HEK293 (cell line): ENCODE results near the gene GRB10.

Experiments used
- CTCF ChIA-PET: fragments of 350-600 bp; formaldehyde crosslinking; extraction: SDS; loops from one replicate; lab custom pipeline; 2021; ENCODE audit warnings: antibody characterized with exemption; lab: Yijun Ruan, JAX
- POLR2A ChIA-PET: fragments of 300-600 bp; formaldehyde crosslinking; extraction: SDS; loops from one replicate; lab custom pipeline; 2020; ENCODE audit warnings: antibody characterized with exemption, inconsistent platforms; lab: Yijun Ruan, JAX
- H3K27ac ChIP-seq: fragments of 200-500 bp; sonication (Bioruptor generic); 2 replicates; pipeline ENCODE4 v1.5.1; 2014; ENCODE audit warnings: low read depth, low read length, control low read depth, inconsistent platforms; ENCODE audit errors: extremely low read depth
- H3K36me3 ChIP-seq, 2 experiments: fragments of 200-500 bp in 1 of 2; sonication (Bioruptor generic) in 1 of 2; 1 replicate in 1 of 2; 2 replicates in 1 of 2; pipeline ENCODE4 v1.5.1; 2014 to 2017; ENCODE audit warnings: inconsistent platforms in 2 of 2, low read length in 2 of 2; ENCODE audit not compliant: control insufficient read depth in 2 of 2, insufficient read depth in 1 of 2
- H3K4me1 ChIP-seq: fragments of 200-500 bp; sonication (Bioruptor generic); 2 replicates; pipeline ENCODE4 v1.5.1; 2014; ENCODE audit warnings: mild to moderate bottlenecking, low read length, inconsistent platforms; ENCODE audit not compliant: control insufficient read depth, insufficient read depth
- H3K4me3 ChIP-seq: 2 replicates; pipeline ENCODE4 v1.5.1; 2011; ENCODE audit warnings: low read depth, mild to moderate bottlenecking, control low read depth, low read length, moderate library complexity
- H3K9me3 ChIP-seq: fragments of 200-500 bp; sonication (Bioruptor generic); 2 replicates; pipeline ENCODE4 v1.5.1; 2014; ENCODE audit warnings: low read depth, low read length, inconsistent platforms; ENCODE audit not compliant: control insufficient read depth, insufficient read depth
- GLI2 ChIP-seq: fragments of 450-650 bp; formaldehyde crosslinking; IDR thresholded peaks from 2 replicates; pipeline ENCODE4; 2017; ENCODE audit warnings: missing biosample characterization, missing genetic modification characterization, low read depth, borderline replicate concordance
- GLI4 ChIP-seq: fragments of 450-650 bp; formaldehyde crosslinking; IDR thresholded peaks from 2 replicates; pipeline ENCODE4 v1.5.1; 2016; ENCODE audit warnings: missing biosample characterization, missing genetic modification characterization
- HOXD13 ChIP-seq: sonication (generic); formaldehyde crosslinking; IDR thresholded peaks from 2 replicates; pipeline ENCODE4 v1.8.0; 2022; ENCODE audit warnings: missing genetic modification reagents, borderline replicate concordance
- KLF8 ChIP-seq: fragments of 450-650 bp; formaldehyde crosslinking; IDR thresholded peaks from 2 replicates; pipeline ENCODE4 v1.5.1; 2016; ENCODE audit warnings: missing biosample characterization, missing genetic modification characterization
- MZF1 ChIP-seq: fragments of 450-650 bp; formaldehyde crosslinking; IDR thresholded peaks from 2 replicates; pipeline ENCODE4 v1.5.1; 2017; ENCODE audit warnings: missing biosample characterization, missing genetic modification characterization, borderline replicate concordance
- OSR2 ChIP-seq: fragments of 450-650 bp; formaldehyde crosslinking; IDR thresholded peaks from 2 replicates; pipeline ENCODE4 v1.5.1; 2016; ENCODE audit warnings: missing biosample characterization, missing genetic modification characterization
- PRDM6 ChIP-seq: fragments of 450-650 bp; formaldehyde crosslinking; IDR thresholded peaks from 2 replicates; pipeline ENCODE4 v1.5.1; 2017; ENCODE audit warnings: missing biosample characterization, missing genetic modification characterization
- SP3 ChIP-seq: fragments of 450-650 bp; formaldehyde crosslinking; IDR thresholded peaks from 2 replicates; pipeline ENCODE4 v1.5.1; 2016; ENCODE audit warnings: missing biosample characterization, missing genetic modification characterization
- TRIM28 ChIP-seq: IDR thresholded peaks from 2 replicates; pipeline ENCODE4 v1.6.1; 2011; ENCODE audit warnings: low read length, control low read depth, borderline replicate concordance
- ZBTB17 ChIP-seq: fragments of 450-650 bp; formaldehyde crosslinking; IDR thresholded peaks from 2 replicates; pipeline ENCODE4 v1.5.1; 2016; ENCODE audit warnings: missing biosample characterization, missing genetic modification characterization
- ZNF10 ChIP-seq: fragments of 450-650 bp; formaldehyde crosslinking; IDR thresholded peaks from 2 replicates; pipeline ENCODE4 v1.5.1; 2017; ENCODE audit warnings: missing biosample characterization, missing genetic modification characterization
- ZNF121 ChIP-seq: fragments of 450-650 bp; formaldehyde crosslinking; IDR thresholded peaks from 2 replicates; pipeline ENCODE4 v1.5.1; 2016; ENCODE audit warnings: missing biosample characterization, missing genetic modification characterization
- ZNF133 ChIP-seq: fragments of 450-650 bp; formaldehyde crosslinking; IDR thresholded peaks from 2 replicates; pipeline ENCODE4 v1.5.1; 2016; ENCODE audit warnings: missing biosample characterization, missing genetic modification characterization
- ZNF148 ChIP-seq: fragments of 450-650 bp; formaldehyde crosslinking; IDR thresholded peaks from 2 replicates; pipeline ENCODE4 v1.5.0; 2017; ENCODE audit warnings: missing biosample characterization, missing genetic modification characterization, borderline replicate concordance
- ZNF155 ChIP-seq: fragments of 450-650 bp; formaldehyde crosslinking; IDR thresholded peaks from 2 replicates; pipeline ENCODE4 v1.5.1; 2016; ENCODE audit warnings: missing biosample characterization, missing genetic modification characterization
- ZNF157 ChIP-seq: fragments of 450-650 bp; formaldehyde crosslinking; IDR thresholded peaks from 2 replicates; pipeline ENCODE4 v1.5.1; 2016; ENCODE audit warnings: missing biosample characterization, missing genetic modification characterization
- ZNF19 ChIP-seq: fragments of 450-650 bp; formaldehyde crosslinking; IDR thresholded peaks from 2 replicates; pipeline ENCODE4; 2016; ENCODE audit warnings: missing biosample characterization, missing genetic modification characterization, low read depth
- ZNF2 ChIP-seq: fragments of 450-650 bp; formaldehyde crosslinking; IDR thresholded peaks from 2 replicates; pipeline ENCODE4 v1.5.1; 2016; ENCODE audit warnings: missing biosample characterization, missing genetic modification characterization
- ZNF202 ChIP-seq: fragments of 450-650 bp; formaldehyde crosslinking; IDR thresholded peaks from 2 replicates; pipeline ENCODE4 v1.5.1; 2016; ENCODE audit warnings: missing biosample characterization, missing genetic modification characterization, borderline replicate concordance
- ZNF24 ChIP-seq: fragments of 450-650 bp; formaldehyde crosslinking; IDR thresholded peaks from 2 replicates; pipeline ENCODE4 v1.5.1; 2016; ENCODE audit warnings: missing biosample characterization, missing genetic modification characterization
- ZNF37A ChIP-seq: fragments of 450-650 bp; IDR thresholded peaks from 2 replicates; pipeline ENCODE4 v1.5.1; 2018; ENCODE audit warnings: missing biosample characterization, missing genetic modification characterization
- ZNF391 ChIP-seq: fragments of 450-650 bp; formaldehyde crosslinking; IDR thresholded peaks from 2 replicates; pipeline ENCODE4 v1.5.1; 2016; ENCODE audit warnings: low read depth, missing biosample characterization, missing genetic modification characterization, borderline replicate concordance
- ZNF488 ChIP-seq: fragments of 450-650 bp; formaldehyde crosslinking; IDR thresholded peaks from 2 replicates; pipeline ENCODE4 v1.5.1; 2016; ENCODE audit warnings: missing biosample characterization, missing genetic modification characterization
- ZNF501 ChIP-seq: fragments of 450-650 bp; formaldehyde crosslinking; IDR thresholded peaks from 2 replicates; pipeline ENCODE4 v1.5.1; 2016; ENCODE audit warnings: missing biosample characterization, missing genetic modification characterization
- ZNF580 ChIP-seq: fragments of 450-650 bp; formaldehyde crosslinking; IDR thresholded peaks from 2 replicates; pipeline ENCODE4 v1.5.1; 2016; ENCODE audit warnings: missing biosample characterization, missing genetic modification characterization
- ZNF610 ChIP-seq: fragments of 450-650 bp; formaldehyde crosslinking; IDR thresholded peaks from 2 replicates; pipeline ENCODE4 v1.5.1; 2016; ENCODE audit warnings: missing biosample characterization, missing genetic modification characterization, borderline replicate concordance
- ZNF623 ChIP-seq: fragments of 450-650 bp; formaldehyde crosslinking; IDR thresholded peaks from 2 replicates; pipeline ENCODE4 v1.5.1; 2016; ENCODE audit warnings: missing biosample characterization, missing genetic modification characterization
- ZNF626 ChIP-seq: fragments of 450-650 bp; sonication (Bioruptor Pico); formaldehyde crosslinking; IDR thresholded peaks from 2 replicates; pipeline ENCODE4 v1.5.1; 2018; ENCODE audit warnings: missing biosample characterization, missing genetic modification characterization, inconsistent platforms
- ZNF701 ChIP-seq: fragments of 450-650 bp; formaldehyde crosslinking; IDR thresholded peaks from 2 replicates; pipeline ENCODE4 v1.5.1; 2016; ENCODE audit warnings: missing biosample characterization, missing genetic modification characterization
- ZNF776 ChIP-seq: fragments of 450-650 bp; formaldehyde crosslinking; IDR thresholded peaks from 2 replicates; pipeline ENCODE4 v1.5.0; 2017; ENCODE audit warnings: missing biosample characterization, missing genetic modification characterization, borderline replicate concordance
- ZNF785 ChIP-seq: fragments of 450-650 bp; formaldehyde crosslinking; IDR thresholded peaks from 2 replicates; pipeline ENCODE4 v1.5.1; 2016; ENCODE audit warnings: missing biosample characterization, missing genetic modification characterization
- ZNF843 ChIP-seq: fragments of 450-650 bp; formaldehyde crosslinking; IDR thresholded peaks from 2 replicates; pipeline ENCODE4 v1.5.1; 2016; ENCODE audit warnings: missing biosample characterization, missing genetic modification characterization

Gene GRB10

GRCh38 chr7:50730446-50731400, 52.0 kb downstream of the GRB10 start:
- H3K4me1 ChIP-seq: 0 out of 2 replicates have a peak, but pooled peaks cover 2% of the 10 kb centered on the region
- H3K4me3 ChIP-seq: no peak overlapping the region
- no peak overlapping the region for H3K27ac ChIP-seq
- ChIA-PET POLR2A (no interaction called here), CTCF (interaction anchor here (0.6 to 0.7 kb wide), 2 partner anchors 221 to 234 kb away, joined by 3 to 5 read pairs; no protein-coding TSS in a partner anchor)
- H3K9me3 ChIP-seq: no peaks in the 10 kb centered on the region
- TF ChIP-seq GLI2 (tag by site-specific recombination): no peak
- TF ChIP-seq ZNF133 (tag by site-specific recombination): no peak
- no peak for TF ChIP-seq ZNF391 (tag by site-specific recombination)
- TF ChIP-seq ZNF501 (tag by site-specific recombination): no peak
- no peak for TF ChIP-seq ZNF776 (tag by site-specific recombination)
- TF ChIP-seq ZBTB17: no peak
- no peak for TF ChIP-seq ZNF19 (tag by site-specific recombination)
- no peak for TF ChIP-seq KLF8 (tag by site-specific recombination)
- TF ChIP-seq ZNF37A (tag by site-specific recombination): no peak
- TF ChIP-seq ZNF488: no peak
- TF ChIP-seq ZNF843: no peak
- TF ChIP-seq ZNF701: no peak
- no peak for TF ChIP-seq PRDM6 (tag by site-specific recombination)
- TF ChIP-seq ZNF202: no peak
- no peak for TF ChIP-seq ZNF121 (tag by site-specific recombination)
- no peak for TF ChIP-seq ZNF623
- no peak for TF ChIP-seq ZNF2 (tag by site-specific recombination)
- no peak for TF ChIP-seq ZNF10 (tag by site-specific recombination)
- no peak for TF ChIP-seq ZNF580 (tag by site-specific recombination)
- no peak for TF ChIP-seq ZNF24 (tag by site-specific recombination)
- H3K36me3 ChIP-seq: no peaks in the 10 kb centered on the region; a peak in 1 of 3 replicates

GRCh38 chr7:50729962-50730361, 52.7 kb downstream of the GRB10 start:
- POLR2A ChIA-PET: no interaction called here
- Histone ChIP-seq H3K4me3 (no peak overlapping the region), H3K27ac (no peak overlapping the region), H3K9me3 (no peaks in the 10 kb centered on the region), H3K4me1 (0 out of 2 replicates have a peak, but pooled peaks cover 2% of the 10 kb centered on the region), H3K36me3 (no peaks in the 10 kb centered on the region; a peak in 1 of 3 replicates)
- CTCF ChIA-PET: interaction anchor here (0.6 to 0.7 kb wide), 2 partner anchors 220 to 352 kb away, joined by 3 read pairs; no protein-coding TSS in a partner anchor
- no peak for TF ChIP-seq HOXD13 (CRISPR knock-in tag)
- no peak for TF ChIP-seq GLI4 (tag by site-specific recombination)
- TF ChIP-seq ZNF155 (tag by site-specific recombination): no peak
- no peak for TF ChIP-seq MZF1
- TF ChIP-seq ZNF148: no peak
- no peak for TF ChIP-seq OSR2 (tag by site-specific recombination)
- no peak for TF ChIP-seq ZNF785
- no peak for TF ChIP-seq ZNF626 (tag by site-specific recombination)
- no peak for TF ChIP-seq SP3 (tag by site-specific recombination)
- no peak for TF ChIP-seq ZNF157 (tag by site-specific recombination)
- no peak for TF ChIP-seq TRIM28
- no peak for TF ChIP-seq ZNF610 (tag by site-specific recombination)
